ENCODE measurements around the gene CACNB4.
"Not testable (repeated sequence)": the region's sequence is repeated elsewhere in the genome, so short reads cannot be mapped to it uniquely, and the experiment has no call there.

Gene CACNB4

DNA sequence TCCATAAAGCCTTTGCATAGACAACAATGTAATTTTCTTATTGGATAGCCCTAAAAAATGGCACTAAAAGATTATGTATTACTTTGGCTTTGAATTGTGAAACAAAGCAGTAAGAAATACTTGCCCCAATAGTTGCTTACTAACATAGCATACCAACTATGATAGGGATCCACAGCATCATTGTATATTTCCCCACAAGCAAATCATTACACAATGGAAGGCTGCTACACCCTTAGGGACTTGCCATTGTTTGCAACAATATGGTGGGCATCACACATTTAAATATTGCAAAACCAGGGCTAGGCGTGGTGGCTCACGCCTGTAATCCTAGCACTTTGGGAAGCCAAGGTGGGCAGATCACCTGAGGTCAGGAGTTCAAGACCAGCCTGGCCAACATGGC, 74.4 kb downstream of the CACNB4 start:
- no peak for FAIRE-seq
- DNase-seq (ENCODE audit: low spot score), result no peak

- no peak for FAIRE-seq
Measured at GRCh38 chr2:152022090-152022489, 76.8 kb downstream of the CACNB4 start.

DNA sequence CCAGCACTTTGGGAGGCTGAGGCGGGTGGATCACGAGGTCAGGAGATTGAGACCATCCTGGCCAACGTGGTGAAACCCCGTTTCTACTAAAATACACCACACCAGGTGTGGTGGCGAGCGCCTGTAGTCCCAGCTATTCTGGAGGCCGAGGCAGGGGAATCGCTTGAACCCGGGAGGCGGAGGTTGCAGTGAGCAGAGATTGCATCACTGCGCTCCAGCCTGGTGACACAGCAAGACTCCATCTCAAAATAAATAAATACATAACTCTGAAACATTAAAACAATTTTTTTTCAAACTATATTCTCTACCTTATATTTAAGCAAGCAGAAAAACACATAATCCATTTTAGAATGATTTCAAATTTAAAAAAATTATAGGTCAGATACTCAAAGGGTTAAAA, 77.8 kb downstream of the CACNB4 start:
- DNase-seq (ENCODE audit: low spot score); FAIRE-seq: not testable (repeated sequence)

More at GRCh38 chr2:152022090-152022489, 76.8 kb downstream of the CACNB4 start:
- no peak for DNase-seq (ENCODE audit: low spot score)

DNA sequence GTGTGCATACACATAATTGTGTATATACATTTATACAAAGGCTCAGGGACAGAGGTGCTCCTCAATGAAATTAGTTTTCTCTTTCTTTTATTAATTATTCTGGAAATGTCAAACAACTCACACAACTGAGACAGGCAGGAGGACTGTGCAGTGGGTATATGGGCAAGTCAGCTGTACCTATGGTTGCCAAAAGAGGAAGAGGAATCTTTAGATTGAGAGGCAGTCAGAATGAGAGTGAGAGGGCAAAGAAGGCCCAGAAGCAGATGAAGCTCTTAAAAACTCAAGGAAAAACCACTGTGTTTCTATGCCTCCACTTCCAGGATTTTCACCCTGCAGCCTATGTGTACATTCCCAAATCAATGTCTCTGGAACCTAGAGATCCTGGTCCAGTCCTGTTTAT, 79.1 kb downstream of the CACNB4 start:
- DNase-seq (ENCODE audit: low spot score), result no peak
- no peak for FAIRE-seq

DNA sequence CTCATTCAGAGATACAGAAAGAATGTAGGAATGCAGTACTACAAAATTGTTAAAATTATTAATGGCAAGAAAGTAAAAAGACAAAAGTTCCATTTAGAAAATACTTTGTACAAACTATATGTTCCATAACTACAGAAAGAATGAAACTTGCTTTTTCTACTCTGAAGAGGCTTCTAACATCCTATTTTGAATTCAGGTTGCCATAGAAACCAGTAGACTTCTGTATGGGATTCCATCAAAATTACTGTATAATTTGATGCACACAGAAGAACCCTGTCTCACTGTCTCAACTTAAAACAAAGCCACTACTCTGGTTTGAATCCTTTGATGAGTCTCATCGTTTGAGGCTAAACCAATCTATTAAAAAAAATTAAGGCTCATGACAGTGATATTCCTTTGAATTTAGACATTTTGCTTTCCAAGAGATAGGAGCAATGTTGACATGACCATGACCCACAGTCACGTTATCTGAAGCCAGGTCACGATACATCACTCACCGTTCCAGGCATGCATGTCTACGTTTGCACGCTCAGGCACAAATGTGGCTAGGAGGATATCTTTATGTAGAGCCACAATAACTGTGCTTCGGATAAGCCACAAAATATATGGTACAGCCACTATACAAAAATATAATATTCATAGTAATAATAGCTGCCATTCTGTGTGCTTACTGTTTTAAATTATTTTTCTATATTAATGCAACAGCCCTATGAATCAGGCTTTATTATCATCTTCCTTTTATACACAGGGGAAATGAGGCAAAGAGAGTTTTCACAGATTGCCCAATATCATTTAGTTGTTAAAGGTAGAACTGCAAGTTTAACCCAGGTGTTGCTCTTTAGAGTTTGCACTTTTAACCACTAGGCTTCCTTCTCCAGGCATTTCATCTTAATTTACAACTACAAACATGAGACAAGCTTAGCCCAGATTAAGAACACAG, 82.4 kb downstream of the CACNB4 start:
- no peak for FAIRE-seq
- DNase-seq (ENCODE audit: low spot score), result no peak

DNA sequence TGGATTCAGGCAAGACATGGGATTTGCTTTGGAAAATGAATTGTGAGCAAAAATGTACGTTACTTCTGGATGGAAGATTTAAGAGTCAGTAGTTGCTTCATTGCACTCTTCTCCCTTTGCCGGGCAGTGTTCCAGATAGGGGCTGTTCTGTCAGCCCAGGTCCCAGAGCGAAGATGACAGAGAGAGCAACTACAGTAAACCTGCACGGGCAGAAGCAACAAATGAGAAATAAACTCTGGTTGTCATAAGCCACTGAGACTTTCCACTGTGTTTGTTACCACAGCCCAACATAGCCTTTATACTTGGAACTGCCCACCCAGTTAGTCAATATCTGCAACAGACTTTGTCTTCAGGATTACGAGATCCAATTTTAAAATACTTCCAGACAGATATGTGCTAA, 83.3 kb downstream of the CACNB4 start:
- FAIRE-seq (no peak), DNase-seq (ENCODE audit: low spot score) (no peak)

DNA sequence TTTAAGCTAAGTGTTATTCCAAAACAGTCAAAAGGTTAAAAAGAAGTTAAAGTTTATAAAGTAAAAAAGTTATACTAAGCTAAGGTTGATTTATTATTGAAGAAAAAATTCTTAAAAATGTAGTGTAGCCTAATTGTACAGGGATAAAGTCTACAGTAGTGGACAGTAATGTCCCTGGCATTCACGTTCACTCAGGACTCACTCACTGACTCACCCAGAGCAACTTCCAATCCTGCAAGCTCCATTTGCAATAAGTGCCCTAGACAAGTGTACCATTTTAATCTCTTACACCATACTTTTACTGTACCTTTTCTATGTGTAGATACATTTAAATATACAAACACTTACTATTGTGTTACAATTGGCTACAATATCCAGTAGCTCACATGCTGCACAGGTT, 86.1 kb downstream of the CACNB4 start:
- no peak for FAIRE-seq

GRCh38 chr2:152011724-152012123, 87.1 kb downstream of the CACNB4 start:
- FAIRE-seq (no peak), DNase-seq (ENCODE audit: low spot score) (no peak)

More for the DNA sequence above, 86.1 kb downstream of the CACNB4 start:
- no peak for DNase-seq (ENCODE audit: low spot score)

GRCh38 chr2:152005607-152006006, 93.2 kb downstream of the CACNB4 start:
- FAIRE-seq, result no peak

GRCh38 chr2:152003283-152003682, 95.6 kb downstream of the CACNB4 start:
- not testable (repeated sequence) for FAIRE-seq; DNase-seq (ENCODE audit: low spot score)

More at GRCh38 chr2:152005607-152006006, 93.2 kb downstream of the CACNB4 start:
- no peak for DNase-seq (ENCODE audit: low spot score)

DNA sequence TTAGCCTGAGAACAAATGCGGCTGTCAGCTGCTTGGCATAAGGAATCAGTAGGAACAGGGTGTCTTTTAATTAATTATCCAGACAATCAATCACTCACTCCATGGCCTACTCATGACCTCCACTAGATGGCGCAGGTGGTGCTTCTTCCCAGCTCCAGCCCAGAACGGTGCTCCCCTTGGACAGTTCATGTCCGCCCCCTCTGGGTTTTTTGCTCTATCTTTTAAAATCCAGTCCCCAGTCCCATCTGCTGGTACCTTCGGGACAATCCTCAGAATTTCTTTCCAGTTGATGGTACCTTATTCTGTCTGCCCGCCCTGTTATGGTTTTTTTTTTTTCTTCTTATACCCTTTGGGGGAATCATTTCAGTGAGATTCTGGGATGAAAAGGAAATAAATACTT, 99.8 kb downstream of the CACNB4 start:
- FAIRE-seq (no peak), DNase-seq (ENCODE audit: low spot score) (no peak)

GRCh38 chr2:151996243-151997003, 102.4 kb downstream of the CACNB4 start:
- no peak for DNase-seq (ENCODE audit: low spot score)

DNA sequence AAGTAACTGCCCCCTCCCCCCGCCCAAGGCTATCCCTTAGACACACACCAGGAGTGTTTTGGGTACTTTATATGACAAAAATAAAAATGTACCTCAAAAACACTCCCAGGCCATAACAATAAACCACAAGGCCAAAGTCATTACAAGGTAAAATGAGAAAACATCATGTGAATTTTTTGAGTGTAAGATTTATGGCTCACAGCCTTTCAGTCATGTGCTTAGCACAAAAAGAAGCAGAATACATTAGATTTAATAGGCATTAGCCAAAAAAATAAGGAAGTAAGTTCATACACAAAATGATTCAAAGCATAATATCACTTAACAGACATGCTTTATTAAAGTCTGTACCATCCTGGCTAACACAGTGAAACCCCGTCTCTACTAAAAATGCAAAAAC, 103.7 kb downstream of the CACNB4 start:
- DNase-seq (ENCODE audit: low spot score) (no peak), FAIRE-seq (no peak)

More at GRCh38 chr2:151996243-151997003, 102.4 kb downstream of the CACNB4 start:
- no peak for FAIRE-seq

DNA sequence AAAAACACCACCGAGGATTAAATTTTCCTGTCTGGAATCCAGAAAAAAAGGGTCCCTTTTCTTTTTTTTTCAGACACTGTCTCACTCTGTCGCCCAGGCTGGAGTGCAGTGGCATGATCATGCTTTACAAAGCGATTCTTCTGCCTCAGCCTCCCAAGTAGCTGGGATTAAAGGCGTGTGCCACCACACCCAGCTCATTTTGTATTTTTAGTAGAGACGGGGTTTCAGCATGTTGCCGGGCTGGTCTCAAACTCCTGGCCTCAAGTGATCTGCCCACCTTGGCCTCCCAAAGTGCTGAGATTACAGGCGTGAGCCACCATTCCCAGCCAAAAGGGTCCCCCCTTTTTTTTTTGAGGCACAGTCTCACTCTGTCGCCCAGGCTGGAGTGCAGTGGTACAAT, 104.7 kb downstream of the CACNB4 start:
- not testable (repeated sequence) for DNase-seq (ENCODE audit: low spot score); FAIRE-seq

- no peak for FAIRE-seq
- no peak for DNase-seq (ENCODE audit: low spot score)
Measured at GRCh38 chr2:151991010-151991409, 107.8 kb downstream of the CACNB4 start.

- no peak for DNase-seq (ENCODE audit: low spot score)
- no peak for FAIRE-seq
Measured at GRCh38 chr2:151989378-151989777, 109.5 kb downstream of the CACNB4 start.

GRCh38 chr2:151987484-151987883, 111.4 kb downstream of the CACNB4 start:
- DNase-seq (ENCODE audit: low spot score), result no peak
- FAIRE-seq, result no peak

DNA sequence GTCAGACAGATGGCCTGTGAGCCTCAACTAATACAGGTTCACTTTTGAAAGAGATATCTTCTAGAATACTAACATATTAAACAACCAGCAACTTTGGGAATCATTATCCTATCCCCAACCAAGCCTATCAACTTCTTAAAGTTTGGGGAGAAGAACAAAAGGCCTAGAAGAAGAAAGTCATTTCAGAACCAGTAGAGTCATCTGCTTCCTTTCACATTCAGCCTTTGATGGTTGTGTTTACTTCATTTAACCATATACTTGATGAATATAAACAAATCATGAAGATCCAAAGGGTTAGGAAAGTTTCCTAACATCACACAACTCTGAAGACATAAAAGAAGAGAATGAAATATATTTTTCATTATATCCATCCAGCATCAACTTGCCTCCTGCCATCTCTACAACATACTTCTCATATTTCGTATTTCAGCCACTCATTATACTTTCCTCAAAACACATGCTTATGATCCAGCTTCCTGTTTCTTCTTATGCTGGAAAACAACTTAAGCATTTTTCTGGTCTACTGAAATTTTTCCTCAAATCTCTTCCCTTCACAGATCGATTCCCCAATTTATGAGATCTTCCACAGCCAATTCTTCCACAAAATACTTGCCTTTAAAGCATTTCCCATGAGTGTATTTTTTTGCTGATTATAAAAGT, 114.3 kb downstream of the CACNB4 start:
- FAIRE-seq (no peak), DNase-seq (ENCODE audit: low spot score) (no peak)

DNA sequence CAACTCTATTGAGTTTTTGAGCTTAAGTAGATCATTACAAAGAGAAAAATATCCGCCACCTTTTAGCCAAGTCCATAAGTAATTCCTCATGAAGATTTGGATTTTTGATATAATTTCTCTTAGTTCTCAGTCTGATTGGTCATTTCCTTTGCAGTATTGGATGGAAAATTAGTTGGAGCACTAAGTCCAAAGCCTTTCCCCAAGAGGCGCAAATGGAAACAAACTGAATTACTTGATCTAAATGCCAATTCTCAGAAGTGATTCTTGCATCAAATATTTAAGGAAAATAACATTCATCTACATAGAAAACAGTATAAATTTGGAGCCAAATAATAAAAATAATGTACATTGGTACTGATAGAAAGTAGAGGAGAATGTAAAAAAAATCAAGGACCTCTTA, 115.6 kb downstream of the CACNB4 start:
- no peak for DNase-seq (ENCODE audit: low spot score)
- no peak for FAIRE-seq

DNA sequence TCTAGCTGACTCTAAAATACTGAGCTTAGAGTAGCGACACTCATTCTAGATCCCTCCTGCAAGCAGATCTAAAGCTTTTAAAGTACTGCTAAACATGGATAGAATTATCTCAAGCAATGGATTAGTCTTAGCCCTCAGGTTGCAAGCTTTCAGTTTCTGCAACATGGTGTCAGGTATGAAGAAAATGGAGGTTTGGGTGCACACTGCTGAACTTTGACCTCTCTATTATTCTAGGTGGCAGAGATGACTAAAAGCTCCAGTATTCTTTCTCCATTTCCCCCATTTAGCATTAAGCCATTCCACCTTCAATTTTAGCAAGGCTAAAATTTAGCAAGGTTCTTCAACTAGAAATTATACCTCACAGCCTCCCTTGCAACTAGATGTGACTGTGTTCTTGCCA, 117.0 kb downstream of the CACNB4 start:
- FAIRE-seq, result no peak
- no peak for DNase-seq (ENCODE audit: low spot score)

GRCh38 chr2:151979694-151980093, 119.2 kb downstream of the CACNB4 start:
- DNase-seq (ENCODE audit: low spot score), result no peak
- FAIRE-seq, result no peak

DNA sequence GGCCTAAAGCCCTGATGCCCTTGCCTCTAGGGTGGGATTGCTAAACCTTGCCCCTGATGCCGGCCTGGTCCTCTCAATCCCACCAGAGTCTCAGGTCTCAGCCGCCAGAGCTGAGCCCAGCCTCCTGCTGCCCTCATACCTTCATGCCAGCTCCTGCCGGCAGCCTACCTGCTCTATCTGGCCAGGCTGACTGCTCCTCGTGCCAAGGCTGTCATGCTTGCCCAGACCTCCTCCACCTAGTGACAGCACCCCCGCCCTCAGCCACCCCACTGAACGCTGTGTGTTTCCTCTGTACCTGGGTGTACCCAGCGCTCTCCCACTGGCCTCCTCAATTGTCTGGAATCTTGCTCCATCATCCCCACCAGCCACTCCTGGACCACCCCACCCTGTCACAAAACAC, 120.1 kb downstream of the CACNB4 start:
- DNase-seq (ENCODE audit: low spot score) (no peak), FAIRE-seq (no peak)

Data from RCC 7860 (cell line).